Stimulated activated CD4-positive, alpha-beta T cell treated with anti-CD3 and anti-CD28 coated beads, Interleukin-15, amount 100 ng/mL, for 24 hours (primary cell): Measurements from ENCODE around the gene ARHGEF28.

Source experiments
- DNase-seq: peaks from one replicate; pipeline ENCODE4 v3.0.0-alpha.2; 2020

Gene ARHGEF28

DNA sequence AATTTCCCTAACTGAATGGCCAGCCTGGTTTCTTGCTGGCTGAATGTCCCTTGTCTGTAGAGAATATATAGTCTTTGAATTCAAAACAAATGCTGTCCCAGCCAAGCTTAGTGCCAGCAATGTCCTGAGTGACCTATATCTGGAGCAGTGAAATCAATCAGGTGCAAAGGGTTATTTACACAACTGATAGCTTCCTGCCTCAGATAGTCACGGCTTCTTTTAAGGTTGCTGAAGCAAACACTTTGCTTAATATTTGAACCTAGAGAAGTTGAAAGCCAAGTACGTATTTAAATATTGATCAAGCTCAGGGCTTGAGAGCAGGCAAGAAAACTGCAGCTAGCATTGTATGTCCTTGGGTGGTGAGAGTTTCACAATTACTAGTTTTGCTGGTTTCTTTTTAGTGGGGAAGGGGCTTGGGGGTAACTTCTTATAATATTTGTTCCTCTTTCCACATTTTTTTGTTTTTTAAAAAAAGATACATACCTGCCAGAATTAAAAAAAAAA, 2.0 kb upstream of the ARHGEF28 start:
- DNase-seq, result no peak

DNA sequence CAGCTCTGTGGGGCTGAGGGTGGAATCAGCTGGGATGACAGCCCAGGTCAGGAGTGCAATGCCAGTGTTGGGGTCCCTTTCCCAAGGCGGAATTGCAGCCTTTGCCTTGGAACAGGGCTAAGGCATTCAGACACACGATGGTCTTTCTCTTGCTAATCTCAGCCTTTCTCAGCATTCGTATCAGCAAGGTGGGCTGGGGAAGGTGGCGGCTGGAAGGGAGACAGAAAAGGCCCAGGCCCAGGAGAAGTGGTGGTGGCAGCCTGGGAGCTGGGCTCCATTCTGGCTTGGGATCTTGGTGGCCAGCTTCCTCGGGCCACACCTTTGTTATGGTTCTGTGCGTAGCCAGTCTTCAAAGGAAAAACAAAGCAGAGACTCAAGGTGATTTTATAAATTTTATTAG, 1.1 kb upstream of the ARHGEF28 start:
- no peak for DNase-seq

DNA sequence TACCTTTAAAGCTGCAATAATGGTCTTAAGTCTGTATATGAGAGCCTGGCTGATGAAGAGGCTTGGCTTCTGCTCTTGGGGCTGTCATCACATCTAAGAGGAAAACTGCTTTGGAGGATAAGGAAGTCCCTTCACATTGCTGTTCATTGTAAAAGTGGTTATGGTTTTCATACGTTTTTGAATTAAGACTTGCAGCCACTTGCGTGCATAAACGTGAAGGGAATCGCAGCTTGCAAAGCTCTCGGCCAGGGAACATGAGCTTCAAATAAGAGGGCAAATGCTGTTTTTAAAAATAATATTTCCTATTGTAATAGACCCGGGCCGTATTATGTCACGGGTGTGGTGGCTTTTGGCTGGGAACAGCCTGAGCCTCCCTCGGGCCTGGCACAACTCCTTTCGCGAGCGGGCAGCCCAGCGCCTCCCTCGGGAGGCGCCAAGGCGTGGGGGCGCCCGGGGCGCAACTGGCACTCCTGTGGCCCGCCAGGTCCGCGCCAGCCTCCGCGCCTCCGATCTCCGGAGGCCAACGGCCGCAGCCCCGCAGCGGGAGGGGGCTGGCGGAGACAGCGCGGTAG, 538 bp upstream of the ARHGEF28 start:
- no peak for DNase-seq

DNA sequence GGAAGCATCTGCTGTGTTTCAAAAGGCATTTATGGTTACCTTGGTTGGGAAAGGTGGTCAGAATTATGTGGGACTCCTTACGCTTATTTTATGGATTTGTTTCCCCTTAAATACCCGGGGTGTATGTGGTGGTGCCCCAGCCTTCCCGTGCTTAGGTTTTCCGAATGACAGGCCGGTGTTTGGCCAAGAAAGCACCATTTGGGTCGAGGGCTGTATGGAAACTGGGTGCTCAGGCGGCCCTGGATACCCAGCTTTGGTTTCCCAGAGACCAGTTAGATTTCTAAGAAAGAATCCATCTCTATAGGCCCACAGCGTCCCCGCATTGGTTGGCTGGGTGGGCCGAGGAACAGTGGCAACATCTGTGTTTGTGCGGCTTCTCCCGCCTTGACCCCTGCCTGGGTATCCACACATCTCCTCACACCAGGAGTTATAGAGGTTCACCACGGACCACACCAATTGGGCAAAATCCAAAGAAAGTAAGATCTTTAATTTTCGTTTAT, 868 bp downstream of the ARHGEF28 start:
- DNase-seq, result no peak

DNA sequence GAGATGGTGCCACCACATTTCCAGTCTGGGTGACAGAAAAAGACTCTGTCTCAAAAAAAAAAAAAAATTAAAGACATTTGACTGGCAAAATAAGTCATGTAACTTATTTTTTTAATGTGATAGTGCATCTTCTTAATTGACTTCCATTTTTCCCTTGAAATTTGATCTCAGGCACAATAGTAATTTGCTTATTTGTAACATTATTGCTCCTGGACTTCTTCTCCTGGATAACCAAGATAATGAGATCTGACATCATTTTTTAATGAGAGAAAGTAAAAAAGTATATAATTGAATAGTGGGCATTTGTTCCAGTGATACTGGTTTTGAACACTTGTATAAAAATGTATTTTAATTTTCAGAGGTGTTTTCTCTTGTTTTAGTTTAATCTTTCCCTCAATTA, 3.5 kb downstream of the ARHGEF28 start:
- no peak for DNase-seq

DNA sequence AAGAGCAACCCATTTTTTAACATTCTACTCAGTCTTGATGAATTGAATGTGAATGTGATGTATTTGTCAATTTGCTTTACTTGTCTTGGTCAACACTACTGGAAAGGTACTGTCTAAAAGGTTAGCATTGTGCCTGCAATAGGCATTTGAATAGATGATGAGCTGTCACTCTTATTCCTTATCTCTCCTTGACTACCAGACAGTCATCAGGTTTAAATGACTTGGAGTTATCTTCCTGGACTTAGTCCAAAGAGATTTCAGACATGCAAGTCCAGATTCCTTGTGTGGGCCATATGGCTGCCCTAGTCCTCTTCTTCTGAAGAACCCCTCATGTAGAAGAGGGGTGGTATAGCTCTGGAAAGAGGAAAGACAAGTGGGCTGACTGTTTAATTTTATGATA, 4.8 kb downstream of the ARHGEF28 start:
- DNase-seq, result no peak

DNA sequence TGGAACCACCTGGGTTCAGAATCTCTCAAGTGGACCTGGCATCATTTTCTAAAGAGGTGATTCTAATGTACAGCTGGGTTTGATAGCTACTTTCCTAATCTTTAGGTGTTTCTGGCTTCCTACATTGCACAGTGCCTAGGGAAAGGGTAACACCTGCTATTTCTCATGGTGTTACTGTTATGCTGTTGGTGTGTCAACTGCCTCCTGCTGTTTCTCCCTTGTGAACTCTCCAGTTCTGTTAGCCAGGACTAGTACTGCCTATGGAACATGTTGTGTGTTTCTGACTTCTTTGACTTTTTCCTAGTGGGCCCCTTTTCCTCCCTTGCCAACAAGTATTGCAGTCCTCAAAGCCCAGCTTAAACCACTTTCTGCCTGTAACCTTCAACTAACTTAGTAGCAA, 5.5 kb downstream of the ARHGEF28 start:
- no peak for DNase-seq

DNA sequence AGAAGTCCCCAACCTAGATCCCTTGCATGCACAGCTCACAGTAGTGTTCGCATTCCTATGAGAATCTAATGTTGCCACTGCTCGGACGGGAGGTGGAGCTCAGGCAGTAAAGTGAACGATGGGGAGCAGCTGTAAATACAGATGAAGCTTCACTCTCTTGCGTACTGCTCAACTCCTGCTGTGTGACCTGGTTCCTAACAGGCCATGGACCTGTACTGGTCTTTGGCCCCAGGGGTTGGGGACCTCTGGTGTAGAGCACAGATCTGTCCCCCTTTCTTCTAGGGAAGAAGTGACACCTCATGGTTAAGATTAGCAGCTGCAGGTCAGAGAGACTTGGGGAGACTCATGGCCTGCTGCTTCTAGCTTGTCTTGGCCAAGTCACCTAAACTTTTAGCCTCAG, 7.1 kb downstream of the ARHGEF28 start:
- no peak for DNase-seq

DNA sequence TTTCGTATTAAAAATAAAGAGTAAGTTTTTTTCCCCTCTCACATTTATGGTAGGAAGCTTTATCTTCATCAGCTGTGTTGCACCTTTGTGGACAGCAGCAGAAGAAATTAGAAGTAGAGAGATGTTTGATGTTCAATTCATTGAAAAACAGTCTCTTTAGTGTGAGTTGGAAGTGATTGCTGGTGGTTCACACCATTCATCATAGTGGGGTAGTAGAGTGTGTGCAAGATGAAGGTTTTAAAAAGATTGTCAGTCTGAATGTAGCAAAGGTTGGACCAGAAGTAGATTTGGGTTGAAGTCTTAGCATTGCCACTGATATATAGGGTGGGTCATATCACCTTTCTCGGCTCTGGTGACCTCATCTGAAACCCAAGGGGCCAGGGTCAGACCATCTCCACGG, 10.4 kb downstream of the ARHGEF28 start:
- no peak for DNase-seq

DNA sequence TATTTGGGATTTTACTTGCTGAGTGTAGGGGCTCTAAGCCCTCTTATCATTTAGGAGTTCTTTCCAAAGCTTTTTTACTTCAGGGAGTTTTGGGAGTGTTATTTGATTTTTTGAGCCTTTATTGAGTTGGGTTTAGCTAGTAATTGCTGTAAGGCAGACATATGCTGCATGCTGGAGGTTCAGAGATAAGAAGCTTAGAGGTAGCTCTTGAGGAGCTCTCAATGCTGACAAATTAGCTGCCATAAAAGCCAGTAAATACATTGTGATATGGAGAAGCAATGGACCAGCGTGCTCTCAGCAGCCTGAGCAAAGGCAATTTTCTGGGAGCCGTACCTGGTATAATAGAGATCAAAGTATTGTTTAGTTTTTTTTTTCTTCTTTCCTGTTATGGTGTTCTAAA, 11.6 kb downstream of the ARHGEF28 start:
- no peak for DNase-seq

DNA sequence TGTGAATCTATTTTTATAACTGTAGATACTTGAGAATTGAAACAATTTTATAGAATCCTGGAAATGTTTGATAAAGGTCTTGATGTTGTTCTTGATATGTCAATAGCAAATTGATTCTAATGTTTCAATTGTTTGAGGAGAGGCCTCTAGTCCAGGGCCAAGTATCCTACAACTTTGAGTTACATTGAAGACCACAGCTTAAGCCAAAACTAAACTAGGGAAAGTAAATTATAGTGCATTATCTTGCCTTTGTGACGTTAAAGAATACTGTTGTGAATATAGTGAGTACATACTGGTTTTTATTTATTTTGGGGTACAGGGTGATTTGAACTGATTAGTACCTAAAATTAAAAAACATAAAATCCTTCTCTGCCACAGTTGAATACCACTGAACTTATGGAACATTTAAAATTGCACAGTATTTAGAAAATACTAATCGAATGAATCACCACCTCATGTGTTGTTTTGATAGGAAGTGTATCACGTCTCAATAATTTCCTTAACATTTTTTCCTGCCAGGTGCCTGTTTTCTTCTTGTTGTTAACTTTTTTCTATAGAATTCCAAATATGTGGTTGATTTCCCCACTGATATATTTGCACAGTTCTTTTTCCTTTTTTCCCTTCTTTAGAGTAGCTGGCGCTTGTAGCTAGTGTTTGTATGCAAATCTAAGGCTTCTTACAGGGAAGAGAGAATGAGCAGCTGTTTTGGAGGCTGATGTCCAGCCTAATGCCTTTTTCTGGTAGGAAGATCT, 12.5 kb downstream of the ARHGEF28 start:
- no peak for DNase-seq

DNA sequence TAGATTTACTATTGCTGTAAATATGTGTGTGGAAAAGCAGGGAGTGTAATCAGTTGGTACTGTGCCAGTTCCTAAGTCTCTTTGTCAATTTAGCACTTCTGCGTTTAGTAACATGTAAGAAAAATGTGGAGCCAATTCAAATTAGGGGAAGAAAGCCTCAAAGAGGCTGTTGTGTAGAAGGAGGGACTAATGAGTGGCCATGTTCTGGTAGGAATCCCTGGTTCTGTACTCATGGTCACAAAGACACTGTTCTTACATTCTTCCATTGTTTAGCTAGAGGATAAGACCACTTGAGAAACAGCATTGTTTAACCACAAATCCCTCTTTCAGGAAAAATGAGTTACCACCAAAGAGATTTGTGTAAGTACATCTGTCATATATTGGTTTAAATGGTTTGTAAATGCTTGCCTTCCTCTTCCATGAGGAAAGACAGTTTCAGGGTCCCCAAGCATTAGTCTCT, 14.9 kb downstream of the ARHGEF28 start:
- no peak for DNase-seq

DNA sequence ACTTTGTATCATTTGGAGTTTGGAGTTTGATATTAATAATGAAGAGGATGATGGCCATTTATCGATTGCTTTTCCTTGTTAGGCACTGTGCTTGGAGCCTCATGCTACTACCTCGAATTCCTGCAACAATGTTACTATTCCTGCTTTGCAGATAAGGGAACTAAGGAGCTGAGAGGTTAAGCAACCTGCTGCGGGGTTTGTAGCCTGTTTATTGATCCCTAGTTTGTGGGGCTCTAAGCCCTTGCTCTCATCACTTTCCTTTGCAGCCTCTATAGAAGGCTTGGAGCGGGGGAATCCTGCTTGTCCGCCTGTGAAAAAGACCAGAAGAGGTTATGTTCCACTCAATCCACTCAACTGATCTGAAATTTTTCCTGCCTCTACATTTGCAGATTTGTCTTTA, 15.8 kb downstream of the ARHGEF28 start:
- no peak for DNase-seq

DNA sequence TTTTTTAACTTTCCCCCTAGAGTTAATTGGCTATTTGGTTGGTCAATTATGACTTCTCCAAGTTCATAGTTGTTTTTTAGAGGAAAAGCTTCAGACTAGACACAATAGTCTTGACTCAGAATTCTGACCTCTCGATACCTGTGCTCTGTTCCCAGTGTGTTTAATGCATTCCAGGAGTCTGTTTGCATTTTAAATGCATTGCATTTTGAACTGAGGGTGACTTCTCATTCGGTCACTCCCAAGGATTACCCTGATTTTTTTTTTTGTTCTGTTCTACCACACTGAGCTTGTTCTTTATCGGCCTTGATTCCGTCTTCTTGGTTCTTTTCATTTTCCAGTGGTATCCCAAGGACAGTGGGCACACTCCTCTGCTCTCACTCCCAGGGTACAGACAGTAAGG, 16.3 kb downstream of the ARHGEF28 start:
- DNase-seq, result no peak

DNA sequence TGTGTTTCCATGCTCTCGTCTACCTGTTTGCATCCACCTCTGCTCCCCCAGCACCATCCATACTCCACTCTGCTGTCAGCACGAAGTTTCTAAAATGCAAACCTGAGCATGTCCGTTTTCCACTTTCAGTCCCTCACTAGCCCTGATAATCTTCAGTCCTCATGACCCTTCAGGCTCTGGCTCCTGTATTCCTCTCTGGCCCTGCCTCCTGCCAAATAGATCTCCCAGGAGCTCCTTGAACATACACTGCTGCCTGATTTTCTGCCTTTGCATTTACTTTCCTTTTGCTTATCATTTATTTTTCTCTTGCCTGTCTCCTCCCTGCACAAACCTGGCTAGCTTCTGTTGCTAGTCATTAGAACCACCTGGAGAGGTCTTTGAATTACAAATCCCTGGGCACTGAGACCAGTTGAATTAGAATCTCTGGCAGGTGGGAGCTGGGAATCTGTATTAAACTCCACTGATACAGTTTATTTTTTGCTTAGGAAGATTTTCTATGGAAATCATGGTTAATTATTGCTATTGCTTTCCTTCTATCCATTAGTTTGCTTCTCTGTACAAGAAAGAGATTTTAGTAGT, 18.5 kb downstream of the ARHGEF28 start:
- no peak for DNase-seq

DNA sequence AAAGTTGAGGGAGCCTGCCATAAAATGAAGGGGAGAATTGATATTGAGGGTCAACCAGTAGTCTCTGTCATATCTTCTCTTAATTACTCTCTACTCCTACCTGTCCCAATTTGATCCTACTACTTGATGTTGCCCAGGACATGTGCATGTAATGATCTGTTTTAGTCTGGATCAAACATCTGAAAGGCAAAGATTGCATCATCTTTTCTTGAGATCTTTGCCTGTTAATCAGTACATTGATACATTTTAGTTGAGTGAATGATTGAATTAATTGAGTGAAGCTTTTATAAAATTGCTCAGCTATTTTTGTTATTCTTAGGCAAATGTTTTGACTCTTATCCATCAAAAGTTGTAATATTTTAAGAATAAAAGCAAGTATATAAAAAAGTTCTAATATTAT, 21.7 kb downstream of the ARHGEF28 start:
- DNase-seq, result no peak

DNA sequence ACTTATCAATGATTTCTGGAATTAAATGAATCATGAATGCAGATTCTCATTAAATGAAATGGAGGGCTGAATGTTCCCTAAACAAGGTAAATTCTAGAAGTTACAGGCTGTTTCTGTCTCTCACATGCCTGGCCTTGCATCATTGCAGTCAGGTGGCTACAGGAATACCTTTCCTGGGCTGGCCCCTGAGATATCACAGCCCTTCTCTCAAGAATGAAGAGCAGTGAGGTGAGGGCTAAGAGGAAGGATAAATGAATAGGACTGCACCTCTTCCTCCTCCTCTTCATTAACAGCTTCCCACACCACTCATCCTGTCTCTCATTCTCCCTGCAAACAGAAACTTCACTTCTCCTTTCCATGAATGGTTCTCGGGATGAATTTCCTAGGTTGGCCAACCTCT, 22.5 kb downstream of the ARHGEF28 start:
- DNase-seq, result no peak

DNA sequence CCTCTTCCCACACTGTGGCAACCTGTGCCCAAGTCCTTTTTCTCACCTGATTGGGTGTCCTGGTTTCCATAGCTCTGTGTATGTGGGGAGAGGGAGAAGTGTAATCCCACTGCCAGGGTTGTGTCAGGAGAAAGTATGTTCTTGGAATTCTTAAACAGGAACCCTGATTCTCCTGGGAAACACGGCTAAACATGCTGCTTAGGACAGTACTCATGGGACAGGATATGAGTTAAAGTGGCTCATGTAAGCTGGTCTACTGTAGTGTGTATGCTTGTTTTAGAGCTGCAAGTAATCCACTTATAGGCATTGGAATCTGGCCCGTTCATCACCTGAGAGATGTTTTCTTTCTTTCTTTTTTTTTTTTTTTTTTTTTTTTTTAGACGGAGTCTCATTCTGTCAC, 23.9 kb downstream of the ARHGEF28 start:
- DNase-seq, result no peak

DNA sequence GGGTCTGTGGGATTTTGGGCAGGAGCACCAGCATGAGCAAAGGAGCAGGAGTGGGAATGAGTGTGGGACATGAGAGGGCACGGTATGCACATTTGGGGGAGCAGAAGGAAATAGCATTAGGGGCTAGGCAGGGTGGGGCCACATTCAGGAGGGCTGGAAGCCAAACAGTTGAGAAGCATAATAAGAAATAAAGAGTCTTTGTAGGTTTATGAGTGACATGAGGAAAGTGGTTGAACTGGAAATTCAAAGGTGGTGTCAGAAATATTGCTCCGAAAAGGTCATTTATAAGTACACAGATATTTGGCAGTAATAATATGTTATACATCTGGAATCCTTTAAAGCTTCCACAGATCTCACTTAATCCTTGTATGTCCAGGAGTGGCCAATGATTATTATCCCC, 26.4 kb downstream of the ARHGEF28 start:
- no peak for DNase-seq

DNA sequence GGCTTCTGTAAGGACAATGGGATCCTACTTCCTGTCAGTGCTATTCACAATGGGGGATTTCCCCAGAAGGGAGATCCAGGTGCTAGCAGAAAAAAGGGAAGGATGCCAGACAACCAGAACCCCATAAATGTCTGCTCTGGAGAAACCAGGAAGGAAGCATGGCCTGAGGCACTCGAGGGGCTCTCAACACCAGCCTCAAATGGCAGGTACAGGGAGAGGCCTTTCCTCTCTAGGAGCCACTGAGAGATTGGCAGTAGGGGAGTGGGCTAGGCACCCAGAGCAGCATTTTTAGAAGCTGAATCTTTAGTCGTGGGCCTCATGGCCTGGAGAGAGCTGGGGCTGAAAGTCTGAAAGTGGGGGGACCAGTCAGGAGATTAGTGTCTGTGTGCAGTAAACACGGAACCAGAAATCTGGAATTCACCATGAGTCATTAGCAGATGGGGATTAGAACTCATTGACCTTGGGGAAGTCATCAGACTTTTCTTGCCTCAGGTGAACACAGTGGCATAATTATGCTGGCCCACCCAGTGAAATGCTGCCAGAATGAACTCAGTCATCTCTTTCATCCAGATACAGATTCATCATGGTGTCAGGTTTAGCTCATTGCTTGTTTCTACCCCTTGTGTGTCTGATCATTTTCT, 28.3 kb downstream of the ARHGEF28 start:
- no peak for DNase-seq

DNA sequence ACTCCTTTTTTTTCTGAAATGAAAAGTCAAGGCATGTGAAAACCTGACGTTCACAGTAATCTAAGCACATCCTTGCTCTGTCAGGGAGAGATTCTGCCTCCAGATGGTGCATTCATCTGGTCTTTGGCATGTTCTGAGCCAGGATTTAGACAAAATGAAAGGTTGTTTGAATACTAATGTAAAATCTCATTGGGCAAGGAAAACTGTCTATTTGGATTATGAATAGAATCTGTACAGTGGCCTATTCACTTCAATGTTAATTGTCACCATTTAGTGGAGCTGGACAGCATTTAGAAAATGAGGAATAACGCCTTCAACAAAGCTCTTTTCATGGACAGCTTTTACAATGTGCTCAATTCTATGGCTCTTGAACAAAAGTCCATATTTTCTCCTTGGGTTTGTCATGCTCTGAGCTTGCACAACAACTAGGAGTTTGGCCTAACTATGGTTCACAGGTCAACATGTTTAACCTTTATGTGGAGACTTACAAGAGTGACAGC, 28.9 kb downstream of the ARHGEF28 start:
- no peak for DNase-seq

DNA sequence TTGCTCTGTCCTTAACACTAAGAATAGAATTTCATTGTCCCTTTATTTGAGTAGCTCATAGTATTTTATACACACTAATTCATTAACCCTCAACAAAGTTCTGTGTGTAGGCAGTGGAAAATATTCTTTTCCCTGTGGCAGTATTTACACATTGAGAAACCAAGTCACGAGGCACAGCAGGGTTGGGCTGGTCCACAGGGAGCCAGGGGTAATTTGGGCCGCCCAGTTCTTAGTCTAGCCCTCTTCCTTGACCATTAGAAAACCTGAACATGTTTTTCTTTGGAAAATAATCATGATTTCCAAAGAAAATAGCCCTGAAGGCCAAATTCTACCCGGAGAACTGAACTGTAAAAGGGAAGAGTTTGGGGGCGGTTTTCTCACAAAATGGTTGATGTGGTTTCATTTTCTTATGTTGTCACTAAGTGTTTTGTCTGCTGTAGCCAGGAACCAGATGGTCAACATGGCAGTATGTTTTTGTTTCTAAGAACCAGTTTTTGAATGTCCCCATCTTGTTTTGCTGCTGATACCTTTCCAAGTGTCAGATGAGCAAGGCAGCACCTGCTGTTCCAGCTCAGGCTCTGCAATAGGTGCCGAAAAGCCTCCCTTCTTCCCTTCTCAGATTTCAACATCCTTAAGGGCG, 29.6 kb downstream of the ARHGEF28 start:
- DNase-seq, result no peak

DNA sequence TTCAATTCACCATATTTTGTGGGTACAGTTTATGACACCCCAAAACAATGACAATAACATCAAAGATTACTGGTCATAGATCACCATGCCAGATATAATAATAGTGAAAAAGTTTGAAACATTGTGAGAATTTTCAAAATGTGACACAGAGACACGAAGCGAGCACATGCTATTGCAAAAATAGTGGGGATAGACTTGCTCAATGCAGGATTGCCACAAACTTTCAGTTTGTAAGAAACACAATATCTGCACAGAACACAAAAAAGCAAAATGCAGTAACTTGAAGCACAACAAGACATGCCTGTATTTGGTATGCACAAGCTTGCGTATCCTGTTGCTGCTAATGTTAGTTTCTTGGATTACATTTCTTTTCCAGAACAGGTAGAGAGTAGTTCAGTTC, 35.8 kb downstream of the ARHGEF28 start:
- DNase-seq, result no peak
